Adrenal gland (tissue), 12 donors: Measurements from ENCODE around the gene SERPINA1. TPM values are rescaled to one million over a fixed set of nuclear protein-coding genes. Genes with fewer than 3 reads are reported as not detected.

ENCODE experiments used
- DNase-seq, 7 donors: peaks; one replicate each; pipeline ENCODE4 v3.0.0-alpha.2; 2019 to 2020
- H3K27ac ChIP-seq, 5 donors: fragments of 200-600 bp; sonication (generic) in 4 of 5; 1 replicate in 3 of 5; 2 replicates in 2 of 5; pipeline versions ENCODE4 v1.5.1 to v1.8.0; 2016 to 2020; ENCODE audit warnings: mild to moderate bottlenecking in 1 of 5
- H3K27me3 ChIP-seq: fragments of 200-600 bp; 2 replicates; pipeline ENCODE4 v1.8.0; 2021
- H3K36me3 ChIP-seq, 2 donors: fragments of 200-600 bp; replicated peaks in 1 of 2; 1 replicate in 1 of 2; 2 replicates in 1 of 2; pipeline versions ENCODE4 v1.5.1 to v1.8.0; 2018 to 2022
- H3K4me1 ChIP-seq, 2 donors: fragments of 200-600 bp; replicated peaks in 1 of 2; 1 replicate in 1 of 2; 2 replicates in 1 of 2; pipeline versions ENCODE4 v1.5.1 to v1.8.0; 2018 to 2021
- H3K4me3 ChIP-seq, 4 donors: fragments of 200-600 bp; sonication (generic) in 3 of 4; one replicate each; pipeline ENCODE4 v1.5.1; 2016 to 2018
- H3K9me3 ChIP-seq, 3 donors: fragments of 200-600 bp; sonication (generic) in 1 of 3; replicated peaks in 1 of 3; 1 replicate in 2 of 3; 2 replicates in 1 of 3; pipeline versions ENCODE4 v1.5.1 to v1.8.0; 2016 to 2021
- POLR2A ChIP-seq, 2 donors: fragments of 450-650 bp; IDR thresholded peaks; one replicate each; pipeline ENCODE4 v1.6.1; 2017; ENCODE audit warnings: antibody characterized with exemption in 2 of 2, mild to moderate bottlenecking in 2 of 2, moderate library complexity in 1 of 2
- WGBS, 4 donors: extraction: QIAGEN DNeasy Blood & Tissue Kit in 2 of 4; methylation state at CpG; one replicate each; pipeline versions ENCODE4 v1.1.5 to v1.1.7; 2013 to 2017; 5-methylcytosine and 5-hydroxymethylcytosine counted together
- intact Hi-C, 2 donors: fragments of 100-400 bp; cut with DNase I; formaldehyde crosslinking; loops; one replicate each; pipeline versions ENCODE4 v1.14.1 to v1.15.0; 2022 to 2023
- polyA plus RNA-seq, 3 donors: library from polyadenylated mRNA; stranded (reverse); fragments of 200-250 nt in 2 of 3; fragments of 350-450 nt in 1 of 3; fragmentation: Illumina TruSeq in 1 of 3; extraction: RNeasy Lipid Tissue Mini Kit (QIAGEN cat#74804) in 1 of 3; gene quantifications; one replicate each; pipeline ENCODE4 v1.2.3, GENCODE V29; 2013 to 2014
- total RNA-seq, 9 donors: library from RNA; depleted of rRNA in 4 of 9; stranded (reverse); fragments of >200 nt in 4 of 9; fragments of 120-200 nt in 1 of 9; fragmentation: NEBNext Ultra II Directional in 1 of 9; extraction: Animal tissue kit (Norgen Biotek cat#: 25700) in 1 of 9; gene quantifications; one replicate each; pipeline versions ENCODE4 v1.1.0 to v1.2.4, GENCODE V29; 2013 to 2023
- TF ChIP-seq, protein P1 (sequence below), 6 experiments: fragments of 450-650 bp in 4 of 6; fragments of 200-600 bp in 2 of 6; sonication (generic) in 1 of 6; IDR thresholded peaks; 1 replicate in 5 of 6; 2 replicates in 1 of 6; pipeline versions ENCODE4 v1.5.1 to v1.8.0; 2016 to 2021; ENCODE audit warnings: antibody characterized with exemption in 6 of 6, mild to moderate bottlenecking in 2 of 6, moderate library complexity in 1 of 6
- donor health status: healthy with polysubstance abuse.
- donor health status: Bipolar disorder and iron deficiency.
- donor health status: DM: yes; HTN: yes; CAD: no.
- donor health status: DM: no; HTN: no; CAD: no.
- donor health status: DM: no; HTN: no; CAD: no.
- donor health status: DM: yes; HTN: yes; CAD: no.

The SERPINA1 gene
- total and polyA plus RNA-seq, 12 donors: 1.6 to 60.1 (median 13.9) TPM

GRCh38 chr14:94403312-94403932 is 15.0 kb upstream of the SERPINA1 start:
- TF ChIP-seq, protein P1, sequence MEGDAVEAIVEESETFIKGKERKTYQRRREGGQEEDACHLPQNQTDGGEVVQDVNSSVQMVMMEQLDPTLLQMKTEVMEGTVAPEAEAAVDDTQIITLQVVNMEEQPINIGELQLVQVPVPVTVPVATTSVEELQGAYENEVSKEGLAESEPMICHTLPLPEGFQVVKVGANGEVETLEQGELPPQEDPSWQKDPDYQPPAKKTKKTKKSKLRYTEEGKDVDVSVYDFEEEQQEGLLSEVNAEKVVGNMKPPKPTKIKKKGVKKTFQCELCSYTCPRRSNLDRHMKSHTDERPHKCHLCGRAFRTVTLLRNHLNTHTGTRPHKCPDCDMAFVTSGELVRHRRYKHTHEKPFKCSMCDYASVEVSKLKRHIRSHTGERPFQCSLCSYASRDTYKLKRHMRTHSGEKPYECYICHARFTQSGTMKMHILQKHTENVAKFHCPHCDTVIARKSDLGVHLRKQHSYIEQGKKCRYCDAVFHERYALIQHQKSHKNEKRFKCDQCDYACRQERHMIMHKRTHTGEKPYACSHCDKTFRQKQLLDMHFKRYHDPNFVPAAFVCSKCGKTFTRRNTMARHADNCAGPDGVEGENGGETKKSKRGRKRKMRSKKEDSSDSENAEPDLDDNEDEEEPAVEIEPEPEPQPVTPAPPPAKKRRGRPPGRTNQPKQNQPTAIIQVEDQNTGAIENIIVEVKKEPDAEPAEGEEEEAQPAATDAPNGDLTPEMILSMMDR (IDR thresholded peaks at IDR 0.05): no peak
- TF ChIP-seq POLR2A (IDR thresholded peaks at IDR 0.05): no peak
- Histone ChIP-seq H3K36me3 (no peaks in the 10 kb centered on the region), H3K9me3 (peaks cover 0 to 10% (median 0%) of the 10 kb centered on the region in 3 donors), H3K27ac (no peak overlapping the region), H3K4me3 (no peak overlapping the region), H3K4me1 (no peaks in the 10 kb centered on the region), H3K27me3 (no peaks in the 10 kb centered on the region)
- DNase-seq: no peak
- WGBS, 4 donors: 58 to 71% (median 61%) methylated on average over 4 of the region's 4 CpGs
- intact Hi-C loops: no loop called here

- peaks cover 0 to 1% (median 0%) of the 10 kb centered on the region in 3 donors for H3K9me3 ChIP-seq
- TF ChIP-seq POLR2A (IDR thresholded peaks at IDR 0.05): no peak
- TF ChIP-seq, protein P1 (IDR thresholded peaks at IDR 0.05): no peak
- H3K27ac ChIP-seq: no peak overlapping the region
- no peaks in the 10 kb centered on the region for H3K27me3 ChIP-seq
- H3K4me3 ChIP-seq: no peak overlapping the region
- H3K4me1 ChIP-seq: no peaks in the 10 kb centered on the region
- WGBS, 4 donors: 50 to 69% (median 54%) methylated on average over 1 of the region's 1 CpG
- no peaks in the 10 kb centered on the region for H3K36me3 ChIP-seq
- DNase-seq: no peak
- intact Hi-C loops: no loop called here
Observed at GRCh38 chr14:94401083-94401482, 12.7 kb upstream of the SERPINA1 start.

GRCh38 chr14:94400422-94400841 is 12.0 kb upstream of the SERPINA1 start:
- TF ChIP-seq POLR2A (IDR thresholded peaks at IDR 0.05): no peak
- TF ChIP-seq, protein P1 (IDR thresholded peaks at IDR 0.05): no peak
- H3K4me3 ChIP-seq: no peak overlapping the region
- intact Hi-C loops: no loop called here
- no peaks in the 10 kb centered on the region for H3K9me3 ChIP-seq
- H3K36me3 ChIP-seq: no peaks in the 10 kb centered on the region
- H3K27me3 ChIP-seq: no peaks in the 10 kb centered on the region
- no peak overlapping the region for H3K27ac ChIP-seq
- no peaks in the 10 kb centered on the region for H3K4me1 ChIP-seq
- 56 to 81% (median 73%) methylated on average over 3 of the region's 3 CpGs for WGBS, 4 donors
- DNase-seq: no peak

DNA sequence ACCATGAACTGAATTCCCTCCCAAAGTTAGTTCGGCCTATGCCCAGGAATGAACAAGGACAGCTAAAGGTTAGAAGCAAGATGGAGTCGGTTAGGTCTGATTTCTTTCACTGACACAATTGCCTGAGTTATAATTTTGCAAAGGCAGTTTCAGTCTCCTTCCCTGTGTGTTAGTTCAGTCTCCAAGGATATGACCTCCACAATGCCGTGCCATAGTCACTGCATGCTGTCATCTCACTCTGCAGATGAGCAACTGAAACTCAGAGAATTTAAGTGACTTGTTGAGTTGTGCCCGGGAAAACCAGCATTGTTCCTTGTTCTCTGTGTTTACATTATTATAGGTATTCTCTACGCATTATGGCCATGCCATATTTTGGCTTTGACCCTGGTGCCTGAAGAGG is 10.1 kb upstream of the SERPINA1 start:
- H3K27ac ChIP-seq: no peak overlapping the region
- no peaks in the 10 kb centered on the region for H3K9me3 ChIP-seq
- intact Hi-C loops: no loop called here
- no peak overlapping the region for H3K4me3 ChIP-seq
- WGBS, 4 donors: 66 to 76% (median 72%) methylated on average over 5 of the region's 5 CpGs
- H3K4me1 ChIP-seq: no peaks in the 10 kb centered on the region
- no peaks in the 10 kb centered on the region for H3K36me3 ChIP-seq
- DNase-seq: no peak
- no peak for TF ChIP-seq POLR2A (IDR thresholded peaks at IDR 0.05)
- TF ChIP-seq, protein P1 (IDR thresholded peaks at IDR 0.05): no peak
- no peaks in the 10 kb centered on the region for H3K27me3 ChIP-seq
